HG03060 (cell line): Measurements from ENCODE around the gene MICALL1.
"Not testable (repeated sequence)": the region's sequence is repeated elsewhere in the genome, so short reads cannot be mapped to it uniquely, and the experiment has no call there.

Experiments
- ATAC-seq: cut with Tn5 transposase; IDR thresholded peaks from one replicate; pipeline ENCODE4 v1.9.1; 2021; ENCODE audit warnings: low read depth, moderate number of reproducible peaks; ENCODE audit not compliant: unreplicated experiment

MICALL1 gene

GRCh38 chr22:37953437-37954179 lies 47.5 kb downstream of the MICALL1 start, which contains the start of the genes C22orf23 and POLR2F:
TSS of gene C22orf23 (minus strand) at chr22:37953601. CDS start at chr22:37953149, 452 bp downstream.
TSS of gene POLR2F (plus strand) at chr22:37953699. CDS start at chr22:37953788, 89 bp downstream.
- ATAC-seq, result peak; percentile 84

- ATAC-seq, result no peak
Observed at GRCh38 chr22:37954686-37955085, 48.6 kb downstream of the MICALL1 start.

- not testable (repeated sequence) for ATAC-seq
Observed at GRCh38 chr22:37955825-37956397, 49.8 kb downstream of the MICALL1 start.

GRCh38 chr22:37957232-37957631 lies 51.1 kb downstream of the MICALL1 start:
- no peak for ATAC-seq

- ATAC-seq, result no peak
Observed at GRCh38 chr22:37959231-37959825, 53.2 kb downstream of the MICALL1 start.

GRCh38 chr22:37961062-37961461 lies 55.0 kb downstream of the MICALL1 start:
- no peak for ATAC-seq

- ATAC-seq, result no peak
Observed at GRCh38 chr22:37965940-37966664, 60.0 kb downstream of the MICALL1 start.

- no peak for ATAC-seq
Observed at GRCh38 chr22:37967147-37967546, 61.0 kb downstream of the MICALL1 start.

- no peak for ATAC-seq
Observed at GRCh38 chr22:37967637-37968451, 61.7 kb downstream of the MICALL1 start.

- ATAC-seq, result no peak
Observed at GRCh38 chr22:37968452-37969251, 62.6 kb downstream of the MICALL1 start.

GRCh38 chr22:37970864-37971263 lies 64.8 kb downstream of the MICALL1 start:
- ATAC-seq, result no peak

GRCh38 chr22:37971475-37972434 lies 65.7 kb downstream of the MICALL1 start:
- ATAC-seq, result no peak

GRCh38 chr22:37972527-37972926 lies 66.4 kb downstream of the MICALL1 start:
- no peak for ATAC-seq

- no peak for ATAC-seq
Observed at GRCh38 chr22:37973271-37974170, 67.4 kb downstream of the MICALL1 start.

GRCh38 chr22:37975153-37975552 lies 69.1 kb downstream of the MICALL1 start:
- ATAC-seq, result no peak

- ATAC-seq, result not testable (repeated sequence)
Observed at GRCh38 chr22:37976022-37976421, 69.9 kb downstream of the MICALL1 start.

GRCh38 chr22:37976547-37976946 lies 70.5 kb downstream of the MICALL1 start:
- ATAC-seq, result no peak
